ENCODE measurements around the gene WDFY4. TPM values are rescaled to one million over a fixed set of nuclear protein-coding genes. Genes with fewer than 3 reads are reported as not detected.
A peak's percentile ranks its signal among the peaks of the same experiment; 100 is the strongest.

The WDFY4 gene
- total and polyA plus RNA-seq, 9 of the 15 experiments (the other 6 are each of a cell fraction or from before 2014, with no cell fraction given), result 0.01 to 0.02 (median 0.01) TPM; not detected in 6

DNA sequence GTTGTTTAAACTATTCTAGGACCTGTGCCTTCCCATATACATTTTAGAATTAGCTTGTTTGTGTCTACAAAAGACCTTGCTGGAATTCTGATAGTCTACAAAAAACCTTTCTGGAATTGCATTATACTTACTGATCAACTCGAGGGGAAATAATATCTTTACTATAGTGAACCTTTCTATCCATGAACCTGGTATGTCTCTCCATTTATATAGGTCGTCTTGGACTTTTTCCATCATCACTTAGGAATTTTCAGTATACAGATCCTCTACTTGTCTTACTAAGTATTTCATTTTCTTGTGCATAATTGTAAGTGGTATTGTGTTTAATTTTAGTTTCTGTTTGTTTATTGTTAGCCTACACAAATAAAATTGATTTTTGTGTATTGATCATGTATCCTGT, 101.1 kb downstream of the WDFY4 start:
- Histone ChIP-seq H3K9me1 (ENCODE audit: control insufficient read depth, insufficient read depth, low read length) (no peaks in the 10 kb centered on the region), H4K20me1 (replicated peaks; ENCODE audit: control insufficient read depth, insufficient read depth, low read length) (no peaks in the 10 kb centered on the region), H3K36me3 (ENCODE audit: control insufficient read depth, insufficient read depth, low read length) (no peaks in the 10 kb centered on the region), H3K9ac (ENCODE audit: insufficient read depth in 1 of 2, low read depth in 2 of 2, low read length in 2 of 2) (no peak overlapping the region), H3K4me1 (replicated peaks in 1 of 2; ENCODE audit: control insufficient read depth in 2 of 2, insufficient read depth in 2 of 2, low read length in 2 of 2) (no peaks in the 10 kb centered on the region), H3K27me3 (ENCODE audit: control insufficient read depth in 2 of 2, insufficient read depth in 2 of 2, low read length in 2 of 2) (peaks cover 9 to 17% of the 10 kb centered on the region in 2 experiments; a peak in 4 of 5 replicates), H3K4me2 (ENCODE audit: insufficient read depth, low read length) (no peak overlapping the region), H3K27ac (ENCODE audit: extremely low read depth, low read depth, low read length) (no peak overlapping the region), H3K4me3 (no peak overlapping the region), H2AFZ (ENCODE audit: low read depth, low read length) (no peak overlapping the region), H3K9me3 (replicated peaks; ENCODE audit: control insufficient read depth, insufficient read depth, low read depth, low read length) (no peaks in the 10 kb centered on the region), H3K79me2 (ENCODE audit: control insufficient read depth, insufficient read depth, low read length) (no peaks in the 10 kb centered on the region)
- WGBS (ENCODE audit: insufficient coverage, low coverage, missing lambda C conversion rate), result 0% methylated on average over 2 of the region's 2 CpGs
- in situ Hi-C loops (cut with MboI) (no loop called here), intact Hi-C loops (cut with micrococcal nuclease) (no loop called here)
- no peak for DNase-seq (ENCODE audit: extremely low read depth in 1 of 4, low spot score in 3 of 4)
- ChIA-PET CTCF (ENCODE audit: low intra/inter-chr PET ratio) (no interaction called here), POLR2A (interaction anchor here (0.6 kb wide), 1 partner anchor 157 kb away, joined by 3 read pairs; no protein-coding TSS in a partner anchor)
- ATAC-seq, result no peak
- TF ChIP-seq, protein P1, sequence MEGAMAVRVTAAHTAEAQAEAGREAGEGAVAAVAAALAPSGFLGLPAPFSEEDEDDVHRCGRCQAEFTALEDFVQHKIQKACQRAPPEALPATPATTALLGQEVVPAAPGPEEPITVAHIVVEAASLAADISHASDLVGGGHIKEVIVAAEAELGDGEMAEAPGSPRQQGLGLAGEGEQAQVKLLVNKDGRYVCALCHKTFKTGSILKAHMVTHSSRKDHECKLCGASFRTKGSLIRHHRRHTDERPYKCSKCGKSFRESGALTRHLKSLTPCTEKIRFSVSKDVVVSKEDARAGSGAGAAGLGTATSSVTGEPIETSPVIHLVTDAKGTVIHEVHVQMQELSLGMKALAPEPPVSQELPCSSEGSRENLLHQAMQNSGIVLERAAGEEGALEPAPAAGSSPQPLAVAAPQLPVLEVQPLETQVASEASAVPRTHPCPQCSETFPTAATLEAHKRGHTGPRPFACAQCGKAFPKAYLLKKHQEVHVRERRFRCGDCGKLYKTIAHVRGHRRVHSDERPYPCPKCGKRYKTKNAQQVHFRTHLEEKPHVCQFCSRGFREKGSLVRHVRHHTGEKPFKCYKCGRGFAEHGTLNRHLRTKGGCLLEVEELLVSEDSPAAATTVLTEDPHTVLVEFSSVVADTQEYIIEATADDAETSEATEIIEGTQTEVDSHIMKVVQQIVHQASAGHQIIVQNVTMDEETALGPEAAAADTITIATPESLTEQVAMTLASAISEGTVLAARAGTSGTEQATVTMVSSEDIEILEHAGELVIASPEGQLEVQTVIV (CRISPR knock-in tag; IDR thresholded peaks at IDR 0.05; ENCODE audit: borderline replicate concordance), result no peak
- TF ChIP-seq POLR3G (IDR thresholded peaks at IDR 0.05; ENCODE audit: extremely low read depth, insufficient read length, insufficient replicate concordance) (no peak), POU5F1 (IDR thresholded peaks at IDR 0.05; ENCODE audit: borderline replicate concordance, low read depth, low read length, partially characterized antibody) (no peak), ZFP30 (CRISPR knock-in tag; IDR thresholded peaks at IDR 0.05; ENCODE audit: borderline replicate concordance) (no peak), BRCA1 (IDR thresholded peaks at IDR 0.05) (no peak), BRCA1 (CRISPR knock-in tag; IDR thresholded peaks at IDR 0.05) (no peak), NR4A1 (CRISPR knock-in tag; IDR thresholded peaks at IDR 0.05) (no peak), NR4A1 (tag; IDR thresholded peaks at IDR 0.05) (no peak), MTA1 (IDR thresholded peaks at IDR 0.05; ENCODE audit: borderline replicate concordance) (no peak), ZFX (CRISPR knock-in tag; IDR thresholded peaks at IDR 0.05) (no peak), ETV1 (tag; conservative IDR thresholded peaks at IDR 0.05; ENCODE audit: low read depth) (no peak), MYBL2 (IDR thresholded peaks at IDR 0.05; ENCODE audit: low read depth) (no peak), MYBL2 (CRISPR knock-in tag; IDR thresholded peaks at IDR 0.05; ENCODE audit: borderline replicate concordance) (no peak), ZBTB17 (CRISPR knock-in tag; IDR thresholded peaks at IDR 0.05) (no peak), ZNF79 (CRISPR knock-in tag; IDR thresholded peaks at IDR 0.05; ENCODE audit: low read depth) (no peak), OTX1 (CRISPR knock-in tag; IDR thresholded peaks at IDR 0.05) (no peak)
- TF ChIP-seq, protein P2, sequence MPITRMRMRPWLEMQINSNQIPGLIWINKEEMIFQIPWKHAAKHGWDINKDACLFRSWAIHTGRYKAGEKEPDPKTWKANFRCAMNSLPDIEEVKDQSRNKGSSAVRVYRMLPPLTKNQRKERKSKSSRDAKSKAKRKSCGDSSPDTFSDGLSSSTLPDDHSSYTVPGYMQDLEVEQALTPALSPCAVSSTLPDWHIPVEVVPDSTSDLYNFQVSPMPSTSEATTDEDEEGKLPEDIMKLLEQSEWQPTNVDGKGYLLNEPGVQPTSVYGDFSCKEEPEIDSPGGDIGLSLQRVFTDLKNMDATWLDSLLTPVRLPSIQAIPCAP (CRISPR knock-in tag; IDR thresholded peaks at IDR 0.05; ENCODE audit: borderline replicate concordance), result no peak
- FAIRE-seq, result peak; percentile 49
- no TSS peak for BruUV-seq (replicated peaks)
